Measurements from ENCODE around the gene EPB41L5.

Gene EPB41L5

DNA sequence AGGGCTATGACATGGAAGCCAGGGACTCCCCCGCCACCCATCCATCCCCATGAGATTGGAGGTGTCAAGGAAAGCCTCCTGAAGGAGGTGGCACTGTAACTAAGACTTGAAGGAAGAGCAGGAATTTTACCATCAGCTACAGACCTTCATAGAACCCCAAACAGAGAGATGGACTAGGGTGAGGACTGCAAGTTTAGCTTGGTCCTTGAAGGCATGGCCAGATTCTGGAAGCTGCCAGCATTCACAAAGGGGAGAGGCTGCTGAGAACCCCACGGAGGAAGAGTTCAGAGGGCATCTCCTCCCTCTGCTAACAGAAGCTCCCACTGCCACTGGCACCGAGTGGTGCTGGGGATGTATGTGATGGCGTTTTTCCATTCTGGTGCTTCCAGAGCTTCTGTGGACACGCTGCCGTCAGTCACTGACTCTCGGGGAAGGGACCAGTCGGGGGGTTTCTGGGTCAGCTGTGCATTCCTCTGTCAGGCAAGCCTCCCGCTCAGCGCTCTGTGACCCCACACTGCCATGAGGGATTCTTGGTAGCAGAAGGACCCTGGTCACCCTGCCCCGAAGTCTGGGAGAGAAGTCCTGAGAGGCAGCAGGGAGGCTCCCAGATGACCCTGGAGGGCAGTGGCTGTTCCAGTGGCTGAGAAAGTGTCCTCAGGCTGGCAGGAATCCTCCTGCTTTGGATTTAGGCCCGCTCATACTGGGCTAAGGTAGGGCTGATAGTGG is 192.2 kb downstream of the EPB41L5 start:
- no peak for DNase-seq

DNA sequence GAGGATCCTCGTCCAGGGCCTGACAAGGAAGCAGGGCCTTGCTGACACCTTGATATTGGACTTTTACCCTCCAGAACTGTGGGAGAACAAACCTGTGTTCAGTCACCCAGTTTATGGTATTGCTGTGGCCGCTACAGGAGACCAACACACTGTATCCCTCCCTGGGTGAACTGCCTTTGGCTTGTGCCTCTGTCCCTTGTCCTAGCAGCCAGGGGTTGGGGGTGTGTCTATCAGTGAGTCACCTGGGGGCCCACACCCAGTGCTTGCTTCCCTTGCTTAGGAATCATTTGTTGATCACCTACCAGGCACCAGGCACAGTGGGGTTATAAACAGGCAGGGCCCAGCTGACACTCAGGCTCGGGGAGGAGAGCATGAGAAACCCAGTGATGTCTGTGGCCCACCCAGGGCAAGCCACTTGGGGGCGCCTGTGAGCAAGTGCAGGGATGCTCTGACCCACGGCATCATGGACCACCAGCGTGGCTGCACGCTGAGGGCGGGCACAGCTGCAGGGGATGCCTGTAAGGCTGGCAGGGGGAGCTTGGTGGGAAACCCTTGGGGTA is 193.2 kb downstream of the EPB41L5 start:
- DNase-seq: peak; percentile 58

DNA sequence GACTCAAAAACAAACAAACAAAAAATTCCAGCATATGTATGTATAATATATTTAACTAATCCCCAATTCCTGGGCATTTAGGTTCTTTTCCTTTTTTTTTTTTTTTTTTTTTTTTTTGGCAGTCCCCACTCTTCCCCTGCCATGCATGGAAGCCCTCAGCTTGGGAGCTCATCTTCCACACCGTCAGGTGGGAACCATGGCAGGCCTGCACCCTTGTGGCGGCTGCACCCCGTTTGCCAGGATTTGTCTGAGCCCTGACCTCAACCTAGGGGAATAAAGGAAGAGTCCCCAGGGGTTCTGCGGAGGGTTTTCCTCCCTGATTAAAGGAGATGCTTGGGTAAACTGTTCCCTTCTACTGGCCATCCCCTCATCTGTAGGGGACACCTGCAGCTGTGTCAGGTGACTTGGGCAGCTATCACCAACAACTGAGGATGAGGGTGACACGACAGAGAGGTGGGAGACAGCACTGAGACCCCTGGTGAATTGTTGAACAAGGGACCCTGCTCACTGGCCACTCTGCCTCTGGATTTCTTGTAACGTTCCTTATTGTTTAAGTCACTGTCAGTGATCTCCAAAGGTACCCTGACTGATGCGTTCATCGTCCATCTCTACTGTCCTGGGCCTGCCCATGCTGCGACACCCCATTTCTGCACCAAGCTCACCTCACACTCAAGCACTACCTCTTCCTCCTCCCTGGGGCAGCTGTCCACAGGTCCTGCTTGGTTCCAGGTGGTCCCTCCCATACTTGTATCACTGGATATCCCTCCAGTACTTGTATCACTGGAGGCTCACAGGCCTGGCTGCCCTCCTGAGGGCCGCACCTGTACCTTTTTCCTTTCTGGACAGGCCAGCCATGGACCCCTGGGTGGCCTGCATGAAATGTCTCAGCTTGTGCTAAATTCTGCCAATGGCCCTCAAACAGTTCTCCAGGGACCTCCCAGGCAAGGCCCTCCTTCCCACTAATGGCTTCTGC is 195.8 kb downstream of the EPB41L5 start:
- no peak for DNase-seq

DNA sequence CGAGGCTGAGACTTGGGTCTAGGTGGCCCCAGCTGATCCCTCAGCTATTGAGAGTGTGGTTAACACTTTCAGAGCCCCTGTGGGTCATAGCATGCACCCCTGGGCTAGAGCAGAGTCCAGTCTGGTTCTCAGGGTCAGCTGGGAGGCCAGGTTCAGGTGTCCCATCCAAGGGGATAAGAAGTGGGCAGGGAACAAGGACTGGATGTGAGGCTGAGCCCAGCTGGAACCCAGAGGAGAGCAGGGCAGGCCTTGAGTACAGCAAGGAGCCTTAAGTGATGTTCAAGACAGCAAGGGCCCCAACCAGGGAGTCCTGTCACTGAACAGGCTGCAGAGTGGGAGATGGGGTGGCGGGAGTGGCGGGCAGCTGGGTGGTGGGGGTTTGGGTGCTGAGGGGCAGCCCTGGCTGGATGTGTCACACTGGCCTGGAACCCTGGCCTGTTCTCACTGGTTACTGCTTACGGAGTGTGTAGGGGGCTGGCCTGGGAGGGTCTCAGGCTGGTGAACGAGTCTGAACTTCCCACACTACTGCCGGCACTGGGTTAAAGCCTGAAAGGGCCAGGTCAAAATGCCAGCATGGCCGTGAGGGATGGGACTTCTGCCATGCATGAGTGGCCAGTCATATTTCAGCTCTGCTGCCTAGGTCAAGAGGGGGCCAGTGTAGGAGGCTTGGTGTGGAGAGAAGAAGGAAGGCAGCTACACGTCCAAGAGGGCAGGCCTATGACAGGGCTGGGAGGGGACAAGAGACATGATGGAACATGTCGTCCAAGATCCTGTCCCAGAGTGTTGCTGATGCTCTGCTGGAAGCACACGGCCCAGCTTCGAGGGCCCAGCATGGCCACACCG is 196.8 kb downstream of the EPB41L5 start:
- no peak for DNase-seq

DNA sequence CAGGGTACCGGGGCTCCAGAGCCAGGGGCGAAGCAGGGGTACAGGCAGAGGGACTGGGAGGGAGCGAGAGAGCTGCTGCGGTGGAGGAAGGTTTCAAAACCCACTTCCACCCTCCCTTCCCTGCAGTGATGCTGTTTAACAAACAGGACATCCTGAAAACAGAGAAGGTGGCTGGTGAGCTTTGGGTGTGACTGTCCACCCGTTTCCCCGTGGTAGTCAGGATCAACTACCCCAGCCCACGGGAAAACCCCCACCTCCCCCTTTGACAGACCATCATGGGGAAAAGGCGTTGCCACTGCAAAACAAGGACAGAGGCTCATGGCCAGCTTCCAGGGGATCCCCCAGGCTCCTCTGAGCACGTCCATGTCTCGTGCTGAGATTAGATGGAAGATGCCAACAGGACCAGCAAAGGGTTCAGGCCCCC is 197.4 kb downstream of the EPB41L5 start:
- DNase-seq: no peak

DNA sequence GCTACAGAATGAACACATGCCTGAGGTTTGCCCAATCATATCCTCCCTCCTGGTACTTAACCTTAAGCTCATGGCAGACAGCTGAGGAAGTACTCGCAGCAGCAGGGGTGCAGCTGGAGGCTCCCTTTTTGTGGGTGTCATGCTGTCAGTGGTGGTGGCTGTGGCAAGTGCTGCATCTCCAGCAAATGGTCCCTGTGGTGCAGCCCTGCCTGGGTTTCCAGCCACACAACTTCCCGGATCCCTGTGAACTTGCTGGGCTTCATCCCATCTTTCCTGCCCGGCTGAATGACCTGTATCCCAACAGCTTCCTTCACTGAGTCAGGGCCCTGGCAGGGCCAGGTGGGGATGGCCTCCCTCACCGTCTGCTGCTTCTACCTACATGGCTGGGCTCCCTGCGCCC is 205.3 kb downstream of the EPB41L5 start:
- DNase-seq: no peak

DNA sequence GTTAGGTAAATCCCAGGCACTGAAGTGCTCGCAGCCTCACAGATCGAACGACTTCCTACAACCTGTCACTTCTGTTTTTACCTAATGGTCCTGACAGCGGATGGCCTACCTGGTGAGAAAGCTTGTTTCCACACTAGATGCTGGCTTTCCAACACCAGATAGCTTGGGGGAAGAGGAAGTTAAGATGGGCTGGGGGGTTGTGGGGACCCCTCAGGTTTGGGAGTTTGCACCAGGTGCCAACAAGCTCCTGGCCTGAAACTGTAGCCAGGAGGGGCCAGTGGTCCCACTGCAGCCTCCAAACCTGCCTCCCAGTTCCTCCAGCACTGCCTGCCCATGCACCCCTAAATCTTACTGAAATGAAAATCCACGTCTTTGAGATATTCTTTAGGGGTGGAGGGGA is 206.4 kb downstream of the EPB41L5 start:
- DNase-seq: no peak

DNA sequence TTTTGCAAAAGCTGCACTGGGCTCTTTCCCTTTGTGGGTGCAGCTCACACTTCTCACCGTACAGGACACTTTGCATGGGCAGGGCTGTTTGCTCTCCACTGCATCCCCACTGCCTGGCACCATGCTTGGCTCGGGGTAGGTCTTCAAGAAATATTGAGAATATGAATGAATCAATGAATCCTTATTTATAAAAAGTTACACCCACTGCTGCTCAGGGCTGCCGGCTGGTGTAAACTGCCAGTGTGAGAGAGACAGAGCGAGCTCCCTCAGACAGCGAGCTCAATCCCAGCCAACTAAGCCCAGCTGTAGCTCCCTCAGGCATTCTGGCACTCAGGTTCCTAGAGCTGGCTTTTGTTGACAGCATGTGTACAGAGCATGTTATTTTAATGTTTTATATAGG is 206.9 kb downstream of the EPB41L5 start:
- no peak for DNase-seq

DNA sequence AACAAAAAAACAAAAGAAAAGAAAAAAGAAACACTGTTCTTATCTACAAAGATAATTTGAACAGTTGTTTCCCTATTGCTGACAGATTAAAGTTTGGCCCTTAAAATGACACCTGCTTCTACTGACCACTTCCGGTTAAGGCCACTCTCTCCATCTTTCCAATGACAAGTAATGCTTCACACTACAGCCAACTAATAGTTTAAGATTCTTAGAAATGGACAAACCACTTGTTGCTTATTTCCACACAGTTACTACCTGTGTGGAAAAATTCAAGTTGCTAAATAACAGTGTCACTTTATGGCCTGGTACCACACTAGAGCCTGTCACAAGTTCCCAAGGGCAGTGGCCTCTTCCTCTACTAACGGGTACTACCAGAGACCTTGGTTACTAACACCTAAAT is 207.9 kb downstream of the EPB41L5 start:
- no peak for DNase-seq

DNA sequence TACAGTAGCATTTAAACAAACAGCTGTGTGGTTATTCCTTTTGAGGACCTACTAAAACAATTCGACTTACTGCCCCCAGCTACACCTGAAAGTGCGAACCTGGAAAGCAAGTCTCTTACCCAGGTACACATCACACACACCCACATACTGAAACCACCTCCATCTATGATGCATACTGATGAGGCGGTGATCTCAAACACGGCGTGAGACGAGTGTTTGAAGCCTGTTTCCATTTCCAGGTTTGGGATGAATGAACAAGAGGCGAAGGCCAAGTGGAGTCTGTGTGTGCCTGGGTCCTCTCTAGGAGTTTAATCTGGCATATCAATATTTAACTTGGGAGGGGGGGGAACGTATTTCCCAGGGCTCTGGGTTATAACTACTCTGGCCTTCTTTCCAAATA is 208.7 kb downstream of the EPB41L5 start:
- no peak for DNase-seq

DNA sequence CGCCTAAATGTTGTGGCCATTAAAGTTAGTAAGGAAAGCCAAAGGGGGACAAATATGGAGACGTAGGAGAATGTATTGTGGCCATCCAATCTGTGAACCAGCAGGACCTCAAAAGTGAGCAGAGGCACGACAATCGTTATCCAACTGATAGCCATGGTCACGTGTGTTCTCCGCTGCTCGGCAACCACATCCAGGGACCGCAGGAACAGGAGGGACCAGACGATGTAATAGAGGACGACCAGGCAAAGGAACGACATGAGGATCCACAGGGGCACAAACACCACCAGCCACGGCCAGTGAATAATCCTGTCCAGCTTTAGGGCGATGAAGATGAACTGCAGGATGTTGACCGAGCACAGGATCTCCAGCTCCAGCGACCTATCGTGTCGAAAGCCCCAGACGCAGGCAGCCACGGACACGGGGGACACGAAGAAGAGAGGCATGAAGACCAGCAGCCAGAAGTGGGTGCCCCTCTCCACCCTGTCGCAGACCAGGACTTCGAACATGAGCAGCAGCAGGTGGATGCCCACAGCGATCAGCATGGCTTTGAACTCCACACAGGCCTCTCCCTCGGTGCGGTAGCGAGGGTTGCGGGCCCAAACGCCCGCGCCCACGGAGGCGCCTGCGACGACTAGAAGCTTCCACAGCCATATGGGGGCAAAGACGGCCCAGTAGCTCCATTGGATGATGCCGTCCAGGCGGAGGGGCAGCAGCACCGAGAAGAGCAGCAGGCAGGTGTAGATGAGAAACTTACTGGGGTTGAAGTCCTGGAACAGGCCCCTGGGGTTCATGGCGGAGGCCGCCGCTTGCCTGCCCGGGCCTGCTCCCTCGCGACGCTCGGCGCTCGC is 209.5 kb downstream of the EPB41L5 start:
- no peak for DNase-seq

DNA sequence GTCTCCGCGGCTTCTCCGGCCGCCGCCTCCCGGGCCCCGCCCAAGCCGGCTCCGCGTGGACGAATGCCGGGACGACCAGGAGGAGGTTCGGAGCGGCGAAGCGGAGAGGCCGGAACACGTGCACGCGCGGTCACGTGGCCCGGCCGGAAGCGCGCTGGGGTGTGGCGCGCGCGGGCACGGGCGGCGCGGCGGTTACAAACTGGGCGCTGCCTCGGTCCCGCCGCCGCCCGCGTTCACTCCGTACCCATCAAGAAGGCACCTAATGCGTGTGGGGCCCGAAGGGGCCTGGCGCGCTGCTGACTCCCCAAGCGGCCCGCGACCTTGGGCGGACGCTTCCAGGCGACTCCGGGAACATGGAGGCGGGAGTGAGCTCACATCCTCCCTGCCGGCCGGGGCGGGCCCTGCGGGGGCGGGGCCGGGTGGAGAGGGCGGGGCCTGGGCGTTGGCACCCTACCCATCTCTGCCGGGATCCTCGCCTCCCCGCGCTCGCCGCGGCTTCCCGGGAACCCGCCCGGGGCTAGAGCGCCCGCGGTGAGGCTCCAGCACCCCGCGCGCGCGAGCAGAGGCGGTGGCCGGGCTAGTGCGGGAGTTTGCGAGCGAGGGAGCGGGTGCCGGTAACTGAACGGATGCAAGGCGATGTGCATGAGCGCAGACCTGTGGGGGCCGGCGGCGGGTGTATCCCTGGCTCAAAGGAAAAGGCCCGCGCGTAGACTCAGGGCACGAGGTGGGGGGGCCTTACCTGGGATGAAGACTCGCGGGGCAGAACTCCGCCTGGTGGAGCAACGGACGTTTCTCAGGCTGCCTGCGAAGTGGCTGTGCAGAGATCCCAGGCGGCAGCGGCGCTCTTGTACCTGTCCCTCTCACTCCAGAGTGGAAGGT is 210.4 kb downstream of the EPB41L5 start, which contains the start of gene TMEM185B:
Gene TMEM185B, minus strand, starts transcription at position 367 of the 879 bp plus-strand sequence. CDS start 424 bp downstream, outside the sequence.
- DNase-seq: peak; percentile 92

DNA sequence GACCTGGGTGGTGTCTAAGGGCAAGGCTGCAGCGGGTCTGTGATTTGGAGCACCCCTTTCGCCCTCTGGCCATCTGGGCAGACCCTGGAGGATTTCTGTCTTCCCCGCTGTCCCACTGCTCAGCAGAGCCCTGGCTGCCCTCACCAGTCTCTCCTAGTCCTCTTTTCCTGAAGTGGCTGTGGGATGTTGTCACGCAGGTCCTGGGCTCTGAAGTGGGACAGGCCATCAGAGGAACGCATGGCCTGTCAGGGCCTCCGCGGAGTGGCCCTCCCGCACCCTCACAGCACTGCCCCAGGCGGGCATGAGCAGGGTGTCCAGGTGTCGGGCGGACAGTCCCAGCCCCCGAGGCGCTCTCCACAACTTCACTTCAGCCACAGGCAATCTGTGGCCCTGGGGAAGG is 211.4 kb downstream of the EPB41L5 start:
- no peak for DNase-seq

DNA sequence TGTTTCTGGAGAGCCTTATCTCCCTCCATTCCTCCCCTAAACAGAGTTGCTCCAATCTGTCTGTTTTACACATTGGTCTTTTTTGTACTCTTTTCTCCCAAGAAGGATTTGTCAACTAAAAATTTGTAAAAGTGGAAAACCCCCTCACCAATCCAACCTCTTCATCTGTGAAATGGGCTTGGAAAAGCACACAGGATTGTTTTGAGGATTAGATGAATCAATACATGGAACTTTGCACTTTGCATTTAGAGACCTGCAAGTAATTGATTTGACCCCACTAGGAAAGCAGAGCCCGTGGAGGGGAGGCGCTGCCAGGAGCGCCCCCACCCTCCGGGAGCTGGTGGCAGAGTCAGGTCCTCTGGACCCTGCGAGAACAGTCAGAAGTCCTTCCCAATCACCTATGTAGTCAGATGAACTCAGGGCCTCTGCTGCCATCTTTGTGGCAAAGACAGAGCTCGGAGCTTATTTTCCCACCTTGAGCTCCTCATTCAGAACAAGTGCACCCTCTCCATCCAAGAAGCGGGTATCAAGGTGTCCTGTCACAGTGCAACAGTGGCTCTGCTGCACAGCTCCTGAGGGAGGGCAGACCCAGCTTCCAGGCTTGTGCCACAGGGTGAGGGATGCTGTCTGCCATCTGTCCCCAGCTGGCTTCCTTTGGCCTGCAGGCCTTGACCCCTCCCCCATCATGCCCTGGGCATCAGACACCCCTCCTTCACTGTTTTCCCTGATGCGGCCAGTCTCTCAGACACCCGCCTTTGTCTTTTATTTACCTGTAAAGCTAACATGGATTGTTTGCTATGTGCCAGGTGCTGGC is 212.1 kb downstream of the EPB41L5 start:
- DNase-seq: no peak

DNA sequence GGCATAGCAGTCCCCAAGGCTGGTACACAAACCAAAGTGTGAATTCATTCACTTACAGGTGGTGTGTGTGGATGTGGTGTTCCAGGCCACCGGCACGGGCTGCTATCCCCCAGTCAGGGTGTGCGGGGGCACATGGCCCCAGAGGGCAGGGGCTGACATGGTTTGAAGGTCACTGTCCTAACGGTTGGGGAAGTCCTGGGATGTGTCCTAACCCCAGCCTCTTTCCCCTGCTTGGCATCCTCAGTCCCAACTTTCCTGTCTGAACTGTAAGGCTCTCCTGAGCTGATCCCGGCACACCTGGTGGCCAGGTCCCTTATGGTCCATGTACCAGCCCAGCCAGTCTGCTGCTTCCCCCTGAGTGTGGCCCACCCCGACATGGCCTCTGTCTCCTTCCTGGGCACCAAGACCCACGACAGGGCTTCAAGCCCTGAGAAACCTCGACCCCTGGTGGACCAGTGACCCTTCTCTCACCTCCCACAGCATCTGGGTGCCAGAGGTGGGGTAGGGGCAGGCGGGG is 212.7 kb downstream of the EPB41L5 start:
- no peak for DNase-seq

DNA sequence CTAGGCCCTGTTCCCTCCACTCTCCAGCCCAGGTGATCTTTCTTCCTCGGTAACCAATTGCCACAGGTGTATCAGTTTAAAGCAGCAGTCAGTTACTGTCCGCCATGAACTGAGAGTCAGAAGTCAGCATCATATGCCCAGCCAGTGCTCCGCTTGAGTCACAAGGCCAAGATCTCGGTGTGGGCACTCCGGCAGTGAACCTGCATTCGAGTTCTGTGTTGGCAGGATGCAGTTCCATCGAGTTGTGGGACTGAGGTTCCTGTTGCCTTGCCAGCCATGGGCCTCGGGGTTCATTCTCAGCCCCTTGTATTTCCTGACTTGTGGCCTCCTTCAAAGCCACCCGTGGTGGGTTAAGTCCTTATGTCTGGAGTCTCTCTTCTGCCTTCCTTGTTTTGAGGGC is 213.4 kb downstream of the EPB41L5 start:
- DNase-seq: no peak

DNA sequence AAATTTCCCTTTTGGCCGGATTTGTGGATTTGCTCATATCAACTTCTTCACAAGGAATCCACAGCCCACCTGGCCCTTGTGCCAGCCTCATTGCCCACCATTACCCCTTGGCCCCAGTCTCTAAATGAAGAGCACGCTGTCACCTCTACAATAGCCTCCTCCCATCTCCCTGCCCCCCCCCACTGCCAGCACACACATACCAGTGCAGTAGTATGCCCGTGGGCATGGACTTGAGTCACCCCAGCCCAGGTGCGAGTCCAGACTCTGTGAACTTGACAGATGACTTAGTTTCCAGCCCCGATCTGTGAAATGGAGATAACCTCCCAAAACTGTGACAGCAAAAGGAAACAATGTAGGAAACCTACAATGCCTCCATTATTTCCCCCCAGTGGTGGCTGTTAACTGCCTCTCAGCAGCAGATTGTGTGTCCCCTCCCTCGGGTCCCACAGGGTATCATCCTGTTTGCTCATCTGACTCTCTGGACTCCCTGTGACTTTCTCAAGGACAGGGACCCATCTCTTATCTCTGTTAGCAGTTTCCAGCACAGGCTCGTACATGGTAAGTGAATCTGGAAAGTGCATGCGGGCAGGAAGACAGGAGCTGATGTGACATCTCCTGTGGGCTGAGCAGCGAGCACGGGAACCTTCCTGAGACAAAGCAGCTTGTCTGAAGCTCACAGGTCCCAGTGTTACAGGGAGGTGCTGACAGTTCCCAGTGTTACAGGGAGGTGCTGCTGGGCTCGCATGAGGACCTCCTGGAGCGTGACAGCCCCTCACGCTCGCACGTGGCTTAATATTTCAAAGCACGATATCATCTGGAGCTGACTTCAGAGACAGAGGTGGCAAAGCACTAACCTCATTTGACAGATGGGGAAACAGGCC is 214.5 kb downstream of the EPB41L5 start:
- DNase-seq: no peak

DNA sequence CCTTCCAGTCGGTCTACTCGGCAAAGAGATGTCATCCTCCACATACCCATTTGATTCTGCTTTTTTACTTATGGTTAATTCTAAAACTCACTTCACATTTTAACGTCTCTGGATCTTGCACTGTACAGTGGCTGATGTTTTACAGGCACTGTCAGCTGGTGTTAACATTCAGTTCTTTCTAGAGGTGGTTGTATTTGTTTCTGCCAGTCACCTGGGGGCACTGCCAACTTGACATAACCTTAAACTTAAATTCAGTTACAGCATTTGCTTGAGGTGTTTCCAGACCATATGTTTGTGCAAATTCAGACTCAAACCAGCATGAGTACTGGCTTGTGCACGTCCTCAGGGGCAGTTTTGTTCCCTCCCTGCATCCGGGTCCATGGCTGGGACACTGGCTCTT is 215.6 kb downstream of the EPB41L5 start:
- no peak for DNase-seq

Data from CD4-positive, alpha-beta T cell treated with Interleukin-6 for 4 hours (primary cell).